Measurements from ENCODE around the gene DHRS11.

Gene DHRS11

DNA sequence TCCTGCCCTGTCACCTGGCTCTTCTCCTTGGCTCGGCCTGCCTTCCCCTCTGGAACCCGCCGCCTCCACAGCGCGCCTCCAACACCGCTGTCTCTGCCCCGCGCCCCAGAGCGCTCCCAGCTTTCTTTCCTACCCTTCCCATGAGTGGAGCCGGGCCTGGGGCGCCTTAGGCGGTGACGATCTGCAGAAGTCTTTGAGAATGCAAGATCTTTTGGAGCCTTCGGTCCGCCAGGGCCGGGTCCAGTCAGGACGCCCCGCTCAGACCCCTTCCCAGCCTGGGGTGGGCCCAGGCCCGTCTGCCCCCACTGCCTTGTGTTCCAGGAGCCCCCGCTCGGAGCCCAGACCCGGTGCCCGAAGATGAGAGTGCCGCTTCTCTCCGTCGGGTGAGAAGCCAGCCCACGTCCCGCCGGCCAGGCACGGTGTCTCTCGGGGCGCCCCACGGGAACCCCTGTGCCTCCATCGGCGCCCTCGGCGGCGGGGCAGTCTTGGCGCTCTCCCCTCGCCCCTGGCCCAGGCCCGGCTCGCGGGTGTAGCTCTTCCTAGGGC, 49.7 kb downstream of the DHRS11 start:
- TF ChIP-seq POLR2A (IDR thresholded peaks at IDR 0.05; ENCODE audit: low read length) = no peak
- no peak for TF ChIP-seq GATA1 (IDR thresholded peaks at IDR 0.05; ENCODE audit: low read depth, low read length)
- DNase-seq = no peak

DNA sequence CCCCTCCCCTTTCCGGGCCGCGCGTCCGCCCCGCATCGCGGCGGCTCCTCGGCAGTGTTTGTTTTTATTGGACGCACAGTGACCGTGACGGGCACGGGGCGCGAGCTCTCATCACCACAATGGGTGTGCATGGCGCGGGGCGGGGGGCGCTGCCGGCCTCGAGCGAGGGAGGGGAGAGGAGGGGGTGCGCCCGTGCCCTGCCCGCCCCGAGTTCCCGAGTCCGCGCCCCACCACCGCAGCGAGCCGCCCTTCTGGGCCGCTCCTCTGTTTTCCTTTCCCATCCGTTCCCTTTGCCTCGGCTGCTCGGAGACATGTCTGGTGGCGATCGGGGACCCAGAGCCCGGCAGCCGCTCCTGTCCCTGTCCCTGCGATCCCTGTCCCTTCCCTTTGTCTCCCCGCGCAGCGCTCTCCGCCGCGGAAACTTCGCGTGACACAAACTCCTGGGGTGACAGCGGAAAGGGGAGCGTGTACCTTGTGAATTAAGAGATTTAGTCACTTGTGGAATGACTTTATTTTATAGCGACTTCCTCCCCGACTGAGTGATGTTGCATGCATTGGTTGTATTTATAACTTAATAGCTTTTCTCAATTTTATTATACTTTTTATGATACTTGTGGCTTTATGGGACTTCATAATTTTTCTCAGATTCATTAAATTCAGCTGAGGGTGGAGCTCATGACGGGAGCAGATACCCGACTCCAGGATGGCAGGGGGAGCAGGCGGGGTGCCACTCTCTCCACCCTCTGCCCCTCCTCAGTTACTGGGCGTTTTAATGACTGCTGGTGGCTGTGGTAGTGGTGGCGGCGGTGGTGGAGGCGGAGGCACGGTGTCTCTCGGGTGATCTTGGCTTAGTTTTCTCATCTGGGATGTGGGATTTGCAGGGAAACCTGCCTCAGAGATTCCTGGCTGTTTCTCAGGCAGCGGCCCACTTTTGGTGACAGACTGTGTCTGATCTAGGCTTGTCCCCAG, 50.5 kb downstream of the DHRS11 start:
- TF ChIP-seq GATA1 (IDR thresholded peaks at IDR 0.05; ENCODE audit: low read depth, low read length) (no peak), POLR2A (IDR thresholded peaks at IDR 0.05; ENCODE audit: low read length) (no peak)
- no peak for DNase-seq

DNA sequence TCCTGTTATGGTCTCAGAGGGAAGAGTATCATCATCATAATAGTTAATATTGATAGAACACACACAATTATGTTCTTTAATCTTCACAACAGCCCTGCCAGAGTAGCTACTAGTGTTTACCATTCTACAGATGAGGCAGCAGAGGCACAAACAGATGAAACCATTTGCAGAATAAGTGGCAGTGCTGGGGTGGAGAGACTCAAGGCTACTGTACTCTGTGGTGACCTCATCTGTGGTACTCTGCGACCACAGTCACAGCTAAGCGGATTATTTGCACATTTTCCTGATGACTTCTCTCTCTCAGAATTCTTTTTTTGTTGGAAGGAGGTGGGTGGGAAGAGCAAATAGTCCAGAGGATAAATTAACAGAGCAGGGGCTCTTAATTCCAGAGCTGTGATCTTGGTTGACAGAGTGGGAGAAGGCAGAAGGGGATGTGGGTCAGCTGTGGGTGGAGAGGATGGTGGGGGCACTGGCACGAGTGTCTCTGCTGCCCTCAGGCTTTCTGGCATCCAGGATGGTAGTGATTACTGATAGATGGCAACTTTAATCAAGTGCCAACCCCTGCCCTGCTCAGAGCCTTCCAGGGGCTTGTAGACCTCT, 51.5 kb downstream of the DHRS11 start:
- no peak for DNase-seq
- TF ChIP-seq GATA1 (IDR thresholded peaks at IDR 0.05; ENCODE audit: low read depth, low read length) = no peak
- TF ChIP-seq POLR2A (IDR thresholded peaks at IDR 0.05; ENCODE audit: low read length) = no peak

DNA sequence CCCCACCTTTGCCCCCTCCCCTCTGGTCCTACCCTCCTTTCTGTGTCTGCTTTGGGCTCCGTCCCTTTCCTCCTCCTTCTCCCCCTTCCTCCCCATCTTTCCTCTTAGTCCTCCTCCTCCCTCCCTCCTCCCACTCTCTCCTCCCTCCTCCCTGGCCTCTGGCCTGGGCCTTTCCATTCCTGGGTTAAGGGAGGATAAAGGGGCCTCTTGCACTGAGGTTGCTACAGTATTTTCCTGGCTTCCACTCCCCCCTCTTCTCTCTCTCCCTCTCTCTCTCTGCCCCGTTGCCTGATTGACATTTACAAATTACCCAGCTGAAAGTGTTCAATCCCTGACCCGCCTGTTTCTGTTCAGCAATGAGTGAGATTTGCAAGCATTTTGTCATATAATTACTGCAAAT, 53.7 kb downstream of the DHRS11 start:
- DNase-seq = no peak
- TF ChIP-seq POLR2A (IDR thresholded peaks at IDR 0.05; ENCODE audit: low read length) (no peak), GATA1 (IDR thresholded peaks at IDR 0.05; ENCODE audit: low read depth, low read length) (no peak)

DNA sequence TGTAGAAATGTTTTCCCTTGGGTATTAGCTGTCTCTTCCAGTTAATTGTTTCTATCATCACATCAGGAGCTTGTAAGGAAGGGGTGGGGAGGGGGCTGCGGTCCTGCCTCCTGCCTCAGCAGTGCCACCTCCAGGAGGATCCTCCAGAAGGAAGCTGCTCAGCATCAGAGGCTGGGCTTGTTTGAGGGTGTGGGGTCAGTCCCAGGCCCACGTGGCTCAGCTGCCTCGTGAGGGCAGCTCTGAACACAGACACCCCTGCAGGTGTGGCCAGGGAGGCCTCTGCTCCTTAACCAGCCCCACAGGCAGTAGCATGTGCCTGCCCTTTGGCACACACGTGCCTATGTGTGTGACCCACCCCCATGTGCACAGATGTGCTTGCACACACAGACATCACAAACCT, 56.0 kb downstream of the DHRS11 start:
- TF ChIP-seq GATA1 (IDR thresholded peaks at IDR 0.05; ENCODE audit: low read depth, low read length) (no peak), POLR2A (IDR thresholded peaks at IDR 0.05; ENCODE audit: low read length) (no peak)
- no peak for DNase-seq

DNA sequence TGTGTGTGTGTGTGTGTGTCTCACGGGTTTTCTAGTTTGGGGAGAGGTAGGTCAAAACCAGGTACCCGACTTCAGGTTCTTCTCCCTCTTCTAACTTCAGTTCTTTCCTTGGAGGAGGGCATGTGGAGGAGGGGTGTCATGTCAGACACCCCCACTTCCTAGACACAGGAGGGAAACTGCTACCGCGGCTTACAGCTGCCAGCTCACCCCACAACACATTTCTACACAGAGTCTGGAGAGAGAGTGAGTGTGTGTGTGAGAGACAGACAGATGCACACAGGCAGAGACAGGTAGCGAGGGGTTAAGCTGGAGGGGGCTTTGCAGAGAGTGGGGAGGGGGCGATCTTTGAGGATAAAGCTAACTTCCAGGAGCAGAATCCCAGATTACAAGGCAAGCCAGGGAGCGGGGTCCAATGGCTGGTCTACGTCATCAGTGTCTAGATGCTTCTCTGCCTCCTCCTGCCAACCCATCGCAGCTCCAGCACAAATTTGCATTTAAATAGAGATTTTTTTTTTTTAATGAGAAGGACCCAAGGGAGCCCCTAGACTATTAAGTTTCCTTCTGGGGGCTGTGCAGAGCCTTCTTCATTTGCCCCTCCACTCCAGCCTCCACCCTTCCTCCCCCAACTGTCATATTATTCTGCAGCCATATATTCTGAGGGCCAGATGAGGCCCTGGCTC, 58.6 kb downstream of the DHRS11 start:
- TF ChIP-seq POLR2A (IDR thresholded peaks at IDR 0.05; ENCODE audit: low read length) (no peak), GATA1 (IDR thresholded peaks at IDR 0.05; ENCODE audit: low read depth, low read length) (no peak)
- DNase-seq = no peak
